ENCODE data around the gene FOXN3. TPM values are rescaled to one million over a fixed set of nuclear protein-coding genes. Genes with fewer than 3 reads are reported as not detected.

Gene FOXN3
- total RNA-seq, 1 experiment from 2014 or later, result 125 TPM

DNA sequence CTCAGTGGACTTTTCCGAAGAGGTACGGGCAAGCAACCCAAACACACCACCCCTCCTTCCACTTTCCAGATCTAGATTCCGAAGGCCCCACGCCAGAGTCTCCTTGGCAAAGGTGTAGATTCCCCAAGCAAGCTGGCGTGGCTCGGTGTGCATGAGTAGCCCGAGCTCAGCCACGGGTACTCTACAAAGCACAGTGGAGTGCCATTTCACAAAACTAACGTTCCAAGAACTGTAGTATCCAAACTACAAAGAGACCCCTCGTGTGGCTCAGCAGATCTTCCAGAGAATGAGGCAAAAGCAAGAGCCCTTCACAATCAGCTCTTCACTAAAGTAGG is 72.1 kb downstream of the FOXN3 start:
- H3K9ac ChIP-seq (ENCODE audit: extremely low read depth, insufficient read length, low read length), result no peak overlapping the region
- H4K91ac ChIP-seq (ENCODE audit: insufficient read length, low read depth, low read length), result no peak overlapping the region
- no peak overlapping the region for H2BK120ac ChIP-seq (ENCODE audit: low read depth, low read length, poor library complexity, severe bottlenecking)
- no peaks in the 10 kb centered on the region for H3K27me3 ChIP-seq (ENCODE audit: insufficient read depth, low read length)
- H3K9me3 ChIP-seq (ENCODE audit: control insufficient read depth, low read depth, low read length), result no peaks in the 10 kb centered on the region
- no peak overlapping the region for H4K5ac ChIP-seq (ENCODE audit: insufficient read length, low read depth, low read length)
- peak overlapping the region; percentile 51 to 91 (median 76); a peak in 5 of 7 replicates for H3K27ac Mint-ChIP-seq
- H4K20me1 ChIP-seq (ENCODE audit: control insufficient read depth, insufficient read depth, insufficient read length), result no peaks in the 10 kb centered on the region
- H3K27ac ChIP-seq (ENCODE audit: insufficient read length, low read depth, low read length), result no peak overlapping the region
- no peak overlapping the region for H3K18ac ChIP-seq (ENCODE audit: insufficient read length, low read depth, low read length)
- H2BK15ac ChIP-seq (ENCODE audit: low read depth, low read length), result no peak overlapping the region
- no peak overlapping the region for H3K4me2 ChIP-seq (ENCODE audit: insufficient read depth, insufficient read length, low read length)
- peaks cover 48 to 65% (median 52%) of the 10 kb centered on the region in 3 experiments for H3K36me3 Mint-ChIP-seq (ENCODE audit: insufficient read depth in 1 of 3, low read depth in 3 of 3)
- H3K9me3 Mint-ChIP-seq, result no peaks in the 10 kb centered on the region
- no peak overlapping the region for H3K4me3 Mint-ChIP-seq
- H3K56ac ChIP-seq (ENCODE audit: insufficient read length, low read depth, low read length), result no peak overlapping the region
- no peak overlapping the region for H2AK5ac ChIP-seq (ENCODE audit: insufficient read length, low read length)
- H3K4me1 ChIP-seq (ENCODE audit: insufficient read depth, low read length), result peaks cover 33% of the 10 kb centered on the region
- H2BK5ac ChIP-seq (ENCODE audit: insufficient read length, low read length), result no peak overlapping the region
- TF ChIP-seq, protein P1, sequence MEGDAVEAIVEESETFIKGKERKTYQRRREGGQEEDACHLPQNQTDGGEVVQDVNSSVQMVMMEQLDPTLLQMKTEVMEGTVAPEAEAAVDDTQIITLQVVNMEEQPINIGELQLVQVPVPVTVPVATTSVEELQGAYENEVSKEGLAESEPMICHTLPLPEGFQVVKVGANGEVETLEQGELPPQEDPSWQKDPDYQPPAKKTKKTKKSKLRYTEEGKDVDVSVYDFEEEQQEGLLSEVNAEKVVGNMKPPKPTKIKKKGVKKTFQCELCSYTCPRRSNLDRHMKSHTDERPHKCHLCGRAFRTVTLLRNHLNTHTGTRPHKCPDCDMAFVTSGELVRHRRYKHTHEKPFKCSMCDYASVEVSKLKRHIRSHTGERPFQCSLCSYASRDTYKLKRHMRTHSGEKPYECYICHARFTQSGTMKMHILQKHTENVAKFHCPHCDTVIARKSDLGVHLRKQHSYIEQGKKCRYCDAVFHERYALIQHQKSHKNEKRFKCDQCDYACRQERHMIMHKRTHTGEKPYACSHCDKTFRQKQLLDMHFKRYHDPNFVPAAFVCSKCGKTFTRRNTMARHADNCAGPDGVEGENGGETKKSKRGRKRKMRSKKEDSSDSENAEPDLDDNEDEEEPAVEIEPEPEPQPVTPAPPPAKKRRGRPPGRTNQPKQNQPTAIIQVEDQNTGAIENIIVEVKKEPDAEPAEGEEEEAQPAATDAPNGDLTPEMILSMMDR (conservative IDR thresholded peaks at IDR 0.05), result no peak
- no peak overlapping the region for H3T11ph ChIP-seq (ENCODE audit: low read length)
- H3K4ac ChIP-seq (ENCODE audit: low read depth, low read length), result no peak overlapping the region
- no peak for DNase-seq
- H3K4me1 Mint-ChIP-seq, result peaks cover 55 to 60% of the 10 kb centered on the region in 2 experiments
- H3K79me2 ChIP-seq (ENCODE audit: insufficient read depth, low read length), result peaks cover 23% of the 10 kb centered on the region; the same call in 1 of the 2 replicates
- no peak overlapping the region for H4K8ac ChIP-seq (replicated peaks; ENCODE audit: insufficient read length, low read depth, low read length)
- no peak overlapping the region for H2BK12ac ChIP-seq (ENCODE audit: insufficient read length, low read depth, low read length)
- no peak overlapping the region for H3K23ac ChIP-seq (ENCODE audit: insufficient read length, low read depth, low read length)
- no peak overlapping the region for H2BK20ac ChIP-seq (ENCODE audit: low read depth, low read length, poor library complexity, severe bottlenecking)
- H2AFZ ChIP-seq (ENCODE audit: low read length), result no peak overlapping the region
- H3K23me2 ChIP-seq (ENCODE audit: insufficient read length, low read depth, low read length, poor library complexity, severe bottlenecking), result no peaks in the 10 kb centered on the region
- no CpG with 5 or more reads among the region's 10 CpGs for WGBS (ENCODE audit: extremely low coverage, insufficient read length, low lambda C conversion rate)
- peaks cover 4% of the 10 kb centered on the region for H3K79me1 ChIP-seq (ENCODE audit: insufficient read depth, low read depth, low read length, poor library complexity, severe bottlenecking)
- no peaks in the 10 kb centered on the region for H3K27me3 Mint-ChIP-seq (ENCODE audit: low read depth)
- no peak overlapping the region for H3K14ac ChIP-seq (ENCODE audit: insufficient read depth, low read length)
